GM12891 (cell line): Measurements from ENCODE around the gene CD244.

Experiments used
- POLR2A ChIP-seq: IDR thresholded peaks from 2 replicates; pipeline ENCODE4 v1.6.1; 2011; ENCODE audit warnings: low read depth, low read length, control low read depth
- POLR2AphosphoS5 ChIP-seq: IDR thresholded peaks from 2 replicates; pipeline ENCODE4 v1.6.1; 2011; ENCODE audit warnings: low read depth, low read length, control low read depth
- POU2F2 ChIP-seq: IDR thresholded peaks from 2 replicates; pipeline ENCODE4 v1.6.1; 2011; ENCODE audit warnings: low read depth, mild to moderate bottlenecking, control low read depth, low read length, moderate library complexity
- TAF1 ChIP-seq: IDR thresholded peaks from 2 replicates; pipeline ENCODE4 v1.6.1; 2011; ENCODE audit warnings: low read depth, low read length, control low read depth

DNA sequence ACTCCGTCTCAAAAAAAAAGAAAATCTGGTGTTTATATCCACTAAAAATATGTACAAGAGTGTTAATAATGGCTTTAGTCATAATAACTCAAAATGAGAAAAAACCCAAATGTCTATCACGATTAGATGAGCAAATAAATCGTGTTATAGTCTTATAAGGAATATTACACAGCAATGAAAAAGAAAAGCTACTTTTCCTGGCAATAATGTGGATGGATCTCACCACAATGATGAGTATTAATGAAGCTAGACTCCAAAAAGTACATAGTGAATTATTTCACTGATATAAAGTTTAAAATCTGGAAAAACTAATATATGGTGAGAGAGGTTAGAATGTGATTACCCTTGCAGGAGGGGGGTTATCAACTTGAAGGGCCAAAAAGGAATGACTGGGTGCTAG is 9.7 kb downstream of the CD244 start:
- no peak for TF ChIP-seq POLR2AphosphoS5
- no peak for TF ChIP-seq POLR2A
- TF ChIP-seq POU2F2 = no peak
- no peak for TF ChIP-seq TAF1
